Motor neuron (in vitro differentiated cells): ENCODE data around the gene NKAIN4. TPM values are rescaled to one million over a fixed set of nuclear protein-coding genes. Genes with fewer than 3 reads are reported as not detected.

ENCODE experiments used
- ATAC-seq, 8 experiments: fragments of 200-7000 bp; cut with Tn5 transposase; replicated peaks in 6 of 8; 2 replicates each; pipeline ENCODE4 v1.8.0; 2021; ENCODE audit warnings: mild to moderate bottlenecking in 8 of 8, moderate library complexity in 8 of 8
- H3K27ac ChIP-seq, 2 donors: fragments of 250-450 bp; sonication (Bioruptor Pico); 2 replicates each; pipeline ENCODE4 v1.9.0; 2021; ENCODE audit warnings: antibody characterized with exemption in 2 of 2, mild to moderate bottlenecking in 2 of 2, moderate library complexity in 1 of 2
- H3K4me1 ChIP-seq, 2 donors: fragments of 250-450 bp; sonication (Bioruptor Pico); replicated peaks in 1 of 2; 2 replicates each; pipeline ENCODE4 v1.6.1; 2021; ENCODE audit warnings: antibody characterized with exemption in 2 of 2, mild to moderate bottlenecking in 2 of 2, moderate library complexity in 1 of 2
- H3K4me3 ChIP-seq, 5 donors: fragments of 250-450 bp; sonication (Bioruptor Pico); 2 replicates each; pipeline ENCODE4 v1.9.0; 2021; ENCODE audit warnings: antibody characterized with exemption in 5 of 5, mild to moderate bottlenecking in 5 of 5, moderate library complexity in 4 of 5
- WGBS, 10 experiments: fragments of 450-650 bp; shearing (Covaris generic); methylation state at CpG; one replicate each; pipeline ENCODE4 v1.0.0; 2022; 5-methylcytosine and 5-hydroxymethylcytosine counted together
- in situ Hi-C, 9 experiments: fragments of 400-800 bp; cut with MboI; loops; one replicate each; pipeline ENCODE4 v1.15.0; 2021; ENCODE audit warnings: low sequenced_read_pairs in 9 of 9, low pct_unique_long_range_greater_than_20kb in 2 of 9; ENCODE audit not compliant: unreplicated experiment in 9 of 9
- total RNA-seq, 8 experiments: library from RNA; unstranded; fragments of 300-600 nt; gene quantifications; 2 replicates each; pipeline versions ENCODE4 v1.2.3 to v1.2.4, GENCODE V29; 2022

The NKAIN4 gene
- total RNA-seq, 8 experiments from 2014 or later: 0.31 to 102 (median 18.5) TPM

DNA sequence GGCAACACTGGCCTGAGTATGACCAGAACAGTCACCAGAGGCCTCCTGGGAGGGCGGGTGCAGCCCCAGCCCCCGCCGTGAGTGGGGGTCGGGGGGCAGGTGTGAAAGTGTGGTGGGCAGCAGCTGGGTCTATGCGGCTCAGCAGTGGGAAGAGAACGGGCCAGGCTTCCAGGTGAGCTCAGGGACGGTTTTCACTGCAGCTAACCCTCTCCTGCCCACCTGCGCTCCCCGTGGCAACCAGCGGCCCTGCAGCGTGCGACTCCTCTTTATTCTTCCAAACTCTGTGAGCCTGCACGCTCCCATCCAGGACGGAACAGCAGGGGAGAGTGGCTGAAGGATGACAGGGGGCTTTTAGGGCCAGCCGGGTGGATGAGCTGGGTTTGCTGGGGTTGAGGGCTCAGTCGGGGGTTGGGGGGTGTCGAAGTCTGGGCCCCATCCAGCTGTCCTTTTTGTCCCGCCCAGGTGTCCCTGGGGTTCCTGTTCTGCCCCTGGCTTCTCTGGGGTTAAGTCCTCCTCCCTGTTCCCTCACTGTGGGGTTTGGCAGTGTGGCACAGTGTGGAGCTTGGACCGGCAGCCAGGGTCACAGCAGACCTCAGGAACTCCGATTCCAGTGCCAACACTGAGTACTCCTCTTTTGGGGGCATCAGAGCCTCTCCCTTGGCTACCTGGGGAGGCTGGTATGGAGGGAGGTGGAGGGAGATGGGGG, 19.4 kb downstream of the NKAIN4 start:
- in situ Hi-C loops: no loop called here
- Histone ChIP-seq H3K27ac (no peak overlapping the region), H3K4me3 (no peak overlapping the region), H3K4me1 (peaks cover 25 to 35% of the 10 kb centered on the region in 2 donors)
- 0 to 49% (median 25%) methylated on average over 1 to 7 of the region's 20 CpGs; no CpG with 5 or more reads in 5 of the 10 experiments for WGBS, 10 experiments
- peak in 3 of 8 experiments; percentile 5 to 67 (median 10) for ATAC-seq

DNA sequence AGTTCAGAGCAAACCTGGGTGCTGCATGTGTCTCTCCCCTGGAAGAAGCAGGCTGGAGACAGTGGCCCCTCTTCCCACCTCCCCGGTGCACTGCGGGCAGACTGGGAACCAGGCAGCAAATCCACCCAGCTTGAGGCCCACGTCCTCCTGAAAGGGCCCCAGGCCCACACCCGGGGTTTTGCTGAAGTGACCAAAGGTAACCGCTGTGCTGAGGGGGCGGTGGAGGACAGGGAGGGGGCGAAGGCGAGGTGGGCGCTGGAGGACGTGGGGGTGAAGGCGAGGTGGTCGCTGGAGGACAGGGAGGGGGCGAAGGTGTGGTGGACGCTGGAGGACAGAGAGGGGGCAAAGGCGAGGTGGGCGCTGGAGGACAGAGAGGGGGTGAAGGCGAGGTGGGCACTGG, 20.3 kb downstream of the NKAIN4 start:
- WGBS, 10 experiments: 100% methylated on average over 1 to 2 of the region's 17 CpGs; no CpG with 5 or more reads in 8 of the 10 experiments
- peaks cover 25 to 35% of the 10 kb centered on the region in 2 donors for H3K4me1 ChIP-seq
- no peak for ATAC-seq
- no peak overlapping the region for H3K4me3 ChIP-seq
- in situ Hi-C loops: no loop called here
- no peak overlapping the region for H3K27ac ChIP-seq

- in situ Hi-C loops: no loop called here
- Histone ChIP-seq H3K4me1 (peaks cover 25 to 29% of the 10 kb centered on the region in 2 donors), H3K27ac (no peak overlapping the region), H3K4me3 (no peak overlapping the region)
- WGBS, 10 experiments: 51 to 88% (median 75%) methylated on average over 2 to 3 of the region's 3 CpGs; no CpG with 5 or more reads in 7 of the 10 experiments
- ATAC-seq: peak in 2 of 8 experiments; percentile 26 to 28
Measured at GRCh38 chr20:63233061-63233344, 21.3 kb downstream of the NKAIN4 start.

DNA sequence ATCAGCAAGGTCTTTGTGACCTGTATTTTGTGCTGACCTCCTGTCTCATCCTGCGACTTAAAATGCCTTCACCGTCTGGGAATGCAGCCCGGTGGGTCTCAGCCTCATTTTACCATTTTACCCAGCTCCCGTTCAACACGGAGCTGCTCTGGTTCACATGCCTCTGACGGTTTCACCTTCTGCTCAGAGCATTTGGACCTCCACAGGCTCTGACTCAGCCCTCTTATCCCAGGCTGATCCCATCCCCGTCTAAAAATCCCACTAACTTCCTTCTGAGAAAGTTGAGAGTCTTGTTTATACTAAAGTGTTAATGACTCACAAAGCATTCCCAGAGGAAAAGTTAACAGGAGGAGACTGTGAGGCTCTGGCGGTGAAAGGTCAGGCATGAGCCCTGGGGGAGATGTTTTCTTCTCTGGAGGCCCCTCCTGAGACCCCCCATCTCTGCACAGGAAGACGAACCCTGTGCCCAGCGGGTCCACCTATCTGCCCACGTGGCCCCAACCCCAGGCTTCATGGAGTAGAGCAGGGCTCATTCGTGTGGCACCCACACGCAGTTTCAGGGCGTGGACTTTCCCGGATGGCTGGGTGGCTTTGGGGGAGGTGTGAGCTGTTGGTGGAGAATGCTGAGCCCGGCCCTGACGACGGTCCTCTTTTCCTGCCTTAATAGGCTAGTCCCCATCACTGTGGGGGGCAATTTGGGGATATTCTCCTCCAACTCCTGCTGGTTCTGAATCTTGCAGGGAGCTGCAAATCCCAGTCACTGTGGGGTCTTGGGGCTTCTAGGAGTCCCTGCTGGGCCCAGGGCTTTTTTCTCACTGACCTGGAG, 21.8 kb downstream of the NKAIN4 start:
- 4 to 85% (median 72%) methylated on average over 1 to 11 of the region's 18 CpGs; no CpG with 5 or more reads in 2 of the 10 experiments for WGBS, 10 experiments
- in situ Hi-C loops: no loop called here
- H3K27ac ChIP-seq: no peak overlapping the region
- ATAC-seq: peak in 2 of 8 experiments; percentile 71 to 72
- H3K4me3 ChIP-seq: no peak overlapping the region
- peaks cover 22 to 29% of the 10 kb centered on the region in 2 donors for H3K4me1 ChIP-seq

DNA sequence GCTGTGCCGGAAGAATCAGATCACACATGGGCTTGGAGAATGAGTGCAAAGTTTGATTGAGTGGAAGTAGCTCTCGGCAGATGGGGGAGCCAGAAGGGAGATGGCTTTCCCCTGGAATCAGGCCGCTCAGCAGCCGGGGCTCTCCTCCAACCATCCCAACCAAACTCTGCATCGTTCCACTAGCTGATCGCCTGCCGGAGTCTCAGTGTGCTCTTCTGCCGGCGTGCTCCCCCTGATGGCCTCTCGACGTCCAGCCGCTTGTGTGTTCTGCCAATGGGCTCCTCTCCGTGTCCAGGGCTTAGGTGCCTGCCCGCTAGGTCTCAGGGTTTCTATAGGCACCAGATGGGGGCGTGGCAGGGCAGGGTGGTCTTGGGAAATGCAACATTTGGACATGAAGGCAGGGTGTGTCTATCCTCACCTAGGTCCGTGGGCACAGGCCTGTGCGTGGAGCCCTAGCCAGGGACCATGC, 23.4 kb downstream of the NKAIN4 start:
- Histone ChIP-seq H3K4me3 (no peak overlapping the region), H3K4me1 (peaks cover 9 to 18% of the 10 kb centered on the region in 2 donors), H3K27ac (no peak overlapping the region)
- in situ Hi-C loops: no loop called here
- peak; percentile 33 to 89 (median 65) for ATAC-seq
- 8 to 26% methylated on average over 9 to 11 of the region's 17 CpGs; no CpG with 5 or more reads in 8 of the 10 experiments for WGBS, 10 experiments

GRCh38 chr20:63228806-63229205, 25.5 kb downstream of the NKAIN4 start:
- in situ Hi-C loops: no loop called here
- 14 to 74% (median 57%) methylated on average over 2 to 10 of the region's 13 CpGs; no CpG with 5 or more reads in 4 of the 10 experiments for WGBS, 10 experiments
- no peak overlapping the region for H3K27ac ChIP-seq
- ATAC-seq: no peak
- H3K4me3 ChIP-seq: no peak overlapping the region
- peaks cover 14 to 20% of the 10 kb centered on the region in 2 donors for H3K4me1 ChIP-seq

GRCh38 chr20:63227260-63227659, 27.0 kb downstream of the NKAIN4 start:
- Histone ChIP-seq H3K27ac (no peak overlapping the region), H3K4me1 (peaks cover 19 to 24% of the 10 kb centered on the region in 2 donors), H3K4me3 (no peak overlapping the region)
- in situ Hi-C loops: no loop called here
- no peak for ATAC-seq
- no CpG with 5 or more reads among the region's 5 CpGs for whole genome bisulfite sequencing, 10 experiments

DNA sequence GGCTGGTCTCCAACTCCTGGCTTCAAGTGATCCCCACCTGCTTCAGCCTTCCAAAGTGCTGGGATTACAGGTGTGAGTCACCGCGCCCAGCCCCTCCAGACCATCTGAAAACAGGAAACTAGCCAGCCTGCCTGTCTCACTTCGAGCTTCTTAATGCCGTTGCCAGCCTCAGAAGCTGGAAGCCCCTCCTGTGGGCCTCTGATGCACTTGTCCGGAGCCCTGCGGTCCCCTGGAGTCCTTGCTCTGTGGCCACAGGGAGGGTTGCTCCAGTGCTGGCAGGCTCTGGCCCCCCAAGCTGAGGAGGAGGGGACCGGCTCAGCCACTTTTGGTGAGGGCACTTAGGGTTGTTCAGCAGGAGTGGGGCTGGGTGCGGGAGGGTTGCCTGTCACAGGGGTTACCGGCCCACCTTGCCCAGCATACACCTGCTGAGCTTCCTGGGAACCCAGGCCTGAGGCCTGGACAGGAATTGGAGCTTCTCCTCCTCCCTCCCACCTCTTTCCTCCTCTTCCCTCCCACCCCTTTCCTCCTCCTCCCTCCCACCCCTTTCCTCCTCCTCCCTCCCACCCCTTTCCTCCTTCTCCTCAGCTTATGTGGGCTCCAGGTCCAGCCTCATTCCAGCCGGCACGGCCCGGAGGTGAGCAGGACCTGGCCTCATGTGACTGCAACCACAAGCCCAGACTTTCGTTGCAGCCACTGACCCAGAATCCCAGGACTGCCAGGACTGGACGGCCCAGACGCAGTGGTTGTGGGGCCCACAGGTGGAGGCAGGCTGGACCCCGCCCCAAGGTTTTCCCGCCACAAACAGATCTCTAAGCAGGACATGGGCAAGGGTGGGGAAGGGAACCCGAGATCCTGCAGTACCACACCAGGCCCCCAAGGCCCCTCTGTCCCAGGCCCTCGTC, 28.0 kb downstream of the NKAIN4 start:
- H3K27ac ChIP-seq: no peak overlapping the region
- in situ Hi-C loops: no loop called here
- no peak overlapping the region for H3K4me3 ChIP-seq
- 40 to 100% (median 77%) methylated on average over 1 to 10 of the region's 19 CpGs; no CpG with 5 or more reads in 3 of the 10 experiments for WGBS, 10 experiments
- peaks cover 19 to 24% of the 10 kb centered on the region in 2 donors for H3K4me1 ChIP-seq
- no peak for ATAC-seq

DNA sequence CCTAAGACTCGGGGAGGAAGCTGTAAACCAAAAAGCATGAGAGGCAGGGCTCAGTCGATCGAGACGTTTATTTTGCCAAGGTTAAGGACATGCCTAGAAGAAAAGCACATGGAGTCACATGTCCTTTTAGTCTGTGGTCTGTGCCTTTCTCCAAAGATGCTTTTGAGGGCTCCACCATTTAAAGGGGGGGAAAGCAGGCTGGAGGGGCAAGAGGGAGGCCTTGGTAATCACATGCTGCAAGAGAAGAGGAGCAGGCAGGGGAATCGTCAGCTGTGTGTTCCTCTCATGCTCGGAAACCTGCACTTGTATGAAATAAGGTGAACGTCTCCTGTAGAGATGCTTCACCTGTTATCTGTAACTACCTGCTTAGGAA, 29.2 kb downstream of the NKAIN4 start:
- ATAC-seq: no peak
- Histone ChIP-seq H3K27ac (peak overlapping the region in 1 of 2 donors; percentile 5), H3K4me3 (no peak overlapping the region), H3K4me1 (peaks cover 19% of the 10 kb centered on the region in 2 donors)
- in situ Hi-C loops: no loop called here
- 25 to 92% (median 67%) methylated on average over 2 to 7 of the region's 7 CpGs; no CpG with 5 or more reads in 3 of the 10 experiments for WGBS, 10 experiments

DNA sequence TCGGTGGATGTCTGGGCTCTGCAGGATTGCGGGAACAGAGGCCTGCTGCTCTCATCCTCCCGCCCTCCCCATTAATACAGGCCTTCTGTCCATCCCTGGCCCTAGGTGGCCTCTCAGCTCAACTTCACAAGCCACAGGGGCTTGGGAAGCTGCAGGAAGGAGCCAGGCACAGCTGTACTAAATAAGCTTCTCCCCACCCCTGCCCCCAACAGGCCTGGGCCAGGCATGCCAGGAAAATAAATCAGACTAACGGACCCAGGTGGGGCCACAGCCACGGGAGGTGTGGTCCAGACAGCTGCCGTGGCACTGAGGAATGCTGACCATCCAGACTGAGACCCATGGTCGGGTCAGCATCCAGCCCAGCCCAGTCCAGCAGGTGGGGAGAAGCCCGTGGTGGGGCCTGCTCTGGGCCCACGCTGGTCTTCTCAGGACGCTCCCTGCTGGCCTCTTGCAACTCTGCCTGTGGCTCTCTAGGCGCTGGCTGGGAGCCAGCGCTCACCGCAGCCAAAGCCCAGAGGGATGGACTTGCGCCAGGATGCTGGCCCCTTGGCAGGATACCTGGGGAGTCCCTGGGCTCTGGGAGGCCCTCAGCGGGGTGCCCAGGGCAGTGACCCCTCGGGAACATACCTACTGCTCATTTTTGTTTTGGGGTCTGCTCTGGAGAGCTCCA, 29.7 kb downstream of the NKAIN4 start:
- peaks cover 19% of the 10 kb centered on the region in 2 donors for H3K4me1 ChIP-seq
- ATAC-seq: peak; percentile 74 to 84 (median 79)
- in situ Hi-C loops: no loop called here
- WGBS, 10 experiments: 13 to 71% (median 51%) methylated on average over 2 to 8 of the region's 16 CpGs; no CpG with 5 or more reads in 5 of the 10 experiments
- peak overlapping the region; percentile 5 to 31 for H3K27ac ChIP-seq
- H3K4me3 ChIP-seq: no peak overlapping the region

GRCh38 chr20:63223826-63224207, 30.4 kb downstream of the NKAIN4 start:
- peaks cover 19% of the 10 kb centered on the region in 2 donors for H3K4me1 ChIP-seq
- no peak overlapping the region for H3K27ac ChIP-seq
- in situ Hi-C loops: no loop called here
- 0 to 76% (median 58%) methylated on average over 1 to 4 of the region's 6 CpGs; no CpG with 5 or more reads in 5 of the 10 experiments for WGBS, 10 experiments
- ATAC-seq: no peak
- no peak overlapping the region for H3K4me3 ChIP-seq

GRCh38 chr20:63223121-63223825, 31.0 kb downstream of the NKAIN4 start:
- WGBS, 10 experiments: 0 to 60% (median 25%) methylated on average over 1 to 5 of the region's 12 CpGs; no CpG with 5 or more reads in 4 of the 10 experiments
- peak; percentile 7 to 64 (median 26) for ATAC-seq
- in situ Hi-C loops: no loop called here

More at GRCh38 chr20:63223121-63223825, 31.0 kb downstream of the NKAIN4 start:
- Histone ChIP-seq H3K27ac (no peak overlapping the region), H3K4me1 (peaks cover 19% of the 10 kb centered on the region in 2 donors), H3K4me3 (no peak overlapping the region)
